IMR-90 (cell line): ENCODE results near the gene ABHD5. TPM values are rescaled to one million over a fixed set of nuclear protein-coding genes. Genes with fewer than 3 reads are reported as not detected.

Experiments
- ATAC-seq: fragments of 200-7000 bp; cut with Tn5 transposase; 2 replicates; pipeline ENCODE4 v1.9.1; 2020; ENCODE audit warnings: low read depth, mild to moderate bottlenecking, moderate library complexity
- BruUV-seq: library from RNA; stranded (reverse); fragments of 400-500 nt; replicated peaks from 2 replicates; lab custom pipeline; 2021; lab: Mats Ljungman, UMichigan
- CTCF ChIA-PET: fragments of 300-600 bp; formaldehyde crosslinking; extraction: SDS; loops from one replicate; lab custom pipeline; 2021; ENCODE audit warnings: antibody characterized with exemption; lab: Yijun Ruan, JAX
- POLR2A ChIA-PET: fragments of 300-600 bp; sonication (Branson Sonifier 250); formaldehyde crosslinking; loops from one replicate; lab custom pipeline; 2022; ENCODE audit warnings: antibody characterized with exemption; ENCODE audit not compliant: unreplicated experiment; lab: Charles Lee
- DNase-seq: peaks from one replicate; pipeline ENCODE4 v3.0.0; 2013
- H2AFZ ChIP-seq: replicated peaks from 2 replicates; pipeline ENCODE3; 2013; ENCODE audit warnings: low read length, mild to moderate bottlenecking; ENCODE audit not compliant: poor library complexity
- H2AK5ac ChIP-seq: 2 replicates; pipeline ENCODE4 v1.6.1; 2013; ENCODE audit warnings: low read depth, low read length, inconsistent platforms
- H2AK9ac ChIP-seq: replicated peaks from 2 replicates; pipeline ENCODE3; 2013; ENCODE audit warnings: mild to moderate bottlenecking, low read depth, low read length, moderate library complexity; ENCODE audit not compliant: poor library complexity
- H2BK120ac ChIP-seq: 2 replicates; pipeline ENCODE4 v1.6.1; 2013; ENCODE audit warnings: low read depth, low read length, inconsistent platforms
- H2BK15ac ChIP-seq: 3 replicates; pipeline ENCODE4 v1.6.1; 2013; ENCODE audit warnings: low read depth, low read length, inconsistent platforms
- H2BK20ac ChIP-seq: 2 replicates; pipeline ENCODE4 v1.6.1; 2013; ENCODE audit warnings: low read depth, mild to moderate bottlenecking, inconsistent platforms, low read length, moderate library complexity
- H2BK5ac ChIP-seq: 2 replicates; pipeline ENCODE4 v1.6.1; 2013; ENCODE audit warnings: mild to moderate bottlenecking, low read depth, low read length, inconsistent platforms; ENCODE audit not compliant: poor library complexity, severe bottlenecking
- H3K14ac ChIP-seq: replicated peaks from 2 replicates; pipeline ENCODE4 v1.6.1; 2013; ENCODE audit warnings: low read depth, low read length, inconsistent platforms
- H3K18ac ChIP-seq: 2 replicates; pipeline ENCODE4 v1.6.1; 2013; ENCODE audit warnings: low read depth, low read length, control low read depth
- H3K23ac ChIP-seq: 2 replicates; pipeline ENCODE4 v1.6.1; 2013; ENCODE audit warnings: low read depth, low read length, inconsistent platforms
- H3K27ac ChIP-seq: 2 replicates; pipeline ENCODE4 v1.5.1; 2013; ENCODE audit warnings: mild to moderate bottlenecking, control low read depth, low read length; ENCODE audit not compliant: insufficient read depth
- H3K27me3 ChIP-seq: 2 replicates; pipeline ENCODE4 v1.6.1; 2013; ENCODE audit warnings: low read length; ENCODE audit not compliant: control insufficient read depth, insufficient read depth
- H3K36me3 ChIP-seq: 2 replicates; pipeline ENCODE4 v1.6.1; 2013; ENCODE audit warnings: low read length, mixed read lengths; ENCODE audit not compliant: control insufficient read depth, insufficient read depth
- H3K4ac ChIP-seq: 2 replicates; pipeline ENCODE4 v1.6.1; 2013; ENCODE audit warnings: low read depth, low read length, inconsistent platforms
- H3K4me1 ChIP-seq: 2 replicates; pipeline ENCODE4 v1.6.1; 2013; ENCODE audit warnings: low read length, mixed read lengths; ENCODE audit not compliant: control insufficient read depth, insufficient read depth
- H3K4me2 ChIP-seq: 2 replicates; pipeline ENCODE4 v1.6.1; 2013; ENCODE audit warnings: low read depth, mild to moderate bottlenecking, control low read depth, low read length, moderate library complexity
- H3K4me3 ChIP-seq: 2 replicates; pipeline ENCODE4 v1.5.1; 2013; ENCODE audit warnings: low read depth, mild to moderate bottlenecking, control low read depth, low read length, moderate library complexity; ENCODE audit not compliant: insufficient read depth
- H3K56ac ChIP-seq: 2 replicates; pipeline ENCODE4 v1.6.1; 2013; ENCODE audit warnings: low read length, inconsistent platforms; ENCODE audit not compliant: insufficient read depth; ENCODE audit errors: extremely low read depth
- H3K79me1 ChIP-seq, 2 experiments: 2 replicates each; pipeline ENCODE4 v1.6.1; 2013; ENCODE audit warnings: low read length in 2 of 2, inconsistent platforms in 1 of 2, low read depth in 1 of 2
- H3K9ac ChIP-seq: 2 replicates; pipeline ENCODE4 v1.6.1; 2013; ENCODE audit warnings: low read depth, low read length, control low read depth
- H3K9me1 ChIP-seq: 2 replicates; pipeline ENCODE4 v1.6.1; 2013; ENCODE audit warnings: low read length, inconsistent platforms; ENCODE audit not compliant: insufficient read depth
- H3K9me3 ChIP-seq: 2 replicates; pipeline ENCODE4 v1.6.1; 2013; ENCODE audit warnings: low read length; ENCODE audit not compliant: control insufficient read depth, insufficient read depth
- H4K20me1 ChIP-seq: 2 replicates; pipeline ENCODE4 v1.6.1; 2013; ENCODE audit warnings: low read length, inconsistent platforms; ENCODE audit not compliant: insufficient read depth
- H4K5ac ChIP-seq: 2 replicates; pipeline ENCODE4 v1.6.1; 2013; ENCODE audit warnings: mild to moderate bottlenecking, low read depth, low read length, control low read depth
- H4K8ac ChIP-seq, 2 experiments: 2 replicates each; pipeline ENCODE4 v1.6.1; 2013; ENCODE audit warnings: low read depth in 2 of 2, low read length in 2 of 2, control low read depth in 1 of 2, inconsistent platforms in 1 of 2
- H4K91ac ChIP-seq: 2 replicates; pipeline ENCODE4 v1.6.1; 2013; ENCODE audit warnings: low read depth, low read length, inconsistent platforms; ENCODE audit not compliant: insufficient read depth
- BHLHE40 ChIP-seq: fragments of 150-350 bp; IDR thresholded peaks from 2 replicates; pipeline ENCODE4 v1.6.1; 2016; ENCODE audit warnings: mild to moderate bottlenecking, low read depth, low read length
- CEBPB ChIP-seq: IDR thresholded peaks from 2 replicates; pipeline ENCODE4 v1.6.1; 2012; ENCODE audit warnings: low read depth, low read length, improper control_type of control experiment
- CHD1 ChIP-seq: IDR thresholded peaks from 2 replicates; pipeline ENCODE4 v1.6.1; 2012; ENCODE audit warnings: low read depth, low read length, improper control_type of control experiment
- FOS ChIP-seq: fragments of 150-350 bp; IDR thresholded peaks from 2 replicates; pipeline ENCODE4 v1.6.1; 2016; ENCODE audit warnings: low read depth, low read length
- MAFK ChIP-seq: IDR thresholded peaks from 2 replicates; pipeline ENCODE4 v1.6.1; 2012; ENCODE audit warnings: low read depth, low read length, improper control_type of control experiment
- MAZ ChIP-seq: IDR thresholded peaks from 2 replicates; pipeline ENCODE4 v1.6.1; 2012; ENCODE audit warnings: low read depth, mild to moderate bottlenecking, low read length, improper control_type of control experiment, moderate library complexity, borderline replicate concordance
- MXI1 ChIP-seq: IDR thresholded peaks from 2 replicates; pipeline ENCODE4 v1.6.1; 2012; ENCODE audit warnings: low read depth, mild to moderate bottlenecking, low read length, moderate library complexity, borderline replicate concordance
- NFE2L2 ChIP-seq: fragments of 150-350 bp; IDR thresholded peaks from 2 replicates; pipeline ENCODE4 v1.6.1; 2016; ENCODE audit warnings: low read depth, mild to moderate bottlenecking, low read length
- POLR2A ChIP-seq: IDR thresholded peaks from 2 replicates; pipeline ENCODE4 v1.6.1; 2012; ENCODE audit warnings: mild to moderate bottlenecking, low read depth, low read length
- RAD21 ChIP-seq: IDR thresholded peaks from 2 replicates; pipeline ENCODE4 v1.6.1; 2012; ENCODE audit warnings: low read length, improper control_type of control experiment
- RCOR1 ChIP-seq: IDR thresholded peaks from 2 replicates; pipeline ENCODE4 v1.6.1; 2012; ENCODE audit warnings: mild to moderate bottlenecking, low read length, improper control_type of control experiment; ENCODE audit not compliant: insufficient replicate concordance
- RFX5 ChIP-seq: IDR thresholded peaks from 2 replicates; pipeline ENCODE4 v1.8.0; 2012; ENCODE audit warnings: low read depth, mild to moderate bottlenecking, low read length, moderate library complexity
- SMC3 ChIP-seq: fragments of 150-350 bp; IDR thresholded peaks from 2 replicates; pipeline ENCODE4 v1.6.1; 2016; ENCODE audit warnings: low read depth, mild to moderate bottlenecking, antibody characterized with exemption, low read length, moderate library complexity
- dilution Hi-C: fragments of 300-500 bp; cut with HindIII; formaldehyde crosslinking; loops from one replicate; pipeline ENCODE4 v1.14.3; 2018; ENCODE audit warnings: low sequenced_read_pairs; ENCODE audit not compliant: unreplicated experiment
- in situ Hi-C: fragments of 300-500 bp; cut with MboI; formaldehyde crosslinking; loops from 3 replicates; pipeline ENCODE4 v1.14.3; 2019; ENCODE audit warnings: low sequenced_read_pairs, inconsistent platforms, mixed read lengths
- intact Hi-C: fragments of 100-400 bp; cut with micrococcal nuclease; formaldehyde crosslinking; loops from 2 replicates; pipeline ENCODE4 v1.10.0; 2022
- polyA plus RNA-seq, 3 experiments: library from polyadenylated mRNA; depleted of rRNA; stranded (reverse); fragments of >200 nt; gene quantifications; 2 replicates each; pipeline ENCODE4 v1.2.3, GENCODE V29; 2012; ENCODE audit warnings: low replicate concordance in 1 of 3
- total RNA-seq: library from RNA; depleted of rRNA; stranded (reverse); fragments of >200 nt; gene quantifications from 2 replicates; pipeline ENCODE4 v1.2.3, GENCODE V29; 2012
- TF ChIP-seq, protein P1 (sequence below): fragments of 150-350 bp; IDR thresholded peaks from 2 replicates; pipeline ENCODE4 v1.6.1; 2016; ENCODE audit warnings: low read depth, mild to moderate bottlenecking, low read length, moderate library complexity, borderline replicate concordance
- TF ChIP-seq, protein P2 (sequence below): fragments of 150-350 bp; IDR thresholded peaks from 2 replicates; pipeline ENCODE4 v1.6.1; 2017; ENCODE audit warnings: mild to moderate bottlenecking, antibody characterized with exemption, low read length, low read depth
- TF ChIP-seq, protein P3 (sequence below): conservative IDR thresholded peaks from 2 replicates; pipeline ENCODE4 v1.5.1; 2012; ENCODE audit warnings: mild to moderate bottlenecking, low read depth, low read length, improper control_type of control experiment

The ABHD5 gene
- total and polyA plus RNA-seq, 2 of the 4 experiments (the other 2 are of a cell fraction), result 15.8 to 33.2 TPM

DNA sequence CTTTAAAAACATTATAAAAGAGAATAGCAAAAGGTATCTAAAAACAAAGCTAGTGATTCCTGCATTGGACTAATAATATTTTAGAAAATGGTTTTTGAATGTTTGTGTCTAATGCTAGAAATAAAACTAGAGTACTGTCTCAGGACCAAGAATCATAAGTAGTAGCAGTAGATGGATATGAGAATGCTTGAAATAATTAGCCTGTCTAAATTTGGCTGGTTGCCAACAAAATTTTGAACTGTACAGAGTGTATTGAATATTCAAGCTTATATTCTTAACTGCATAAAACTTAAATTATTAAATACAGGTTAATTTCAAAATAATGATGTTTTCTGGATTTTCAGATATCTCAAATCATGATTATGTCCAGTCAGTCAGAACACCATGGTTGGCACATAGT lies 14.0 kb downstream of the ABHD5 start:
- H4K8ac ChIP-seq, result no peak overlapping the region
- H2BK15ac ChIP-seq, result no peak overlapping the region
- no peak overlapping the region for H4K5ac ChIP-seq
- no peak overlapping the region for H3K9ac ChIP-seq
- no TSS peak for BruUV-seq
- no peak overlapping the region for H2AFZ ChIP-seq
- no peak for DNase-seq
- in situ Hi-C loops (no loop called here), dilution Hi-C loops (no loop called here), intact Hi-C loops (no loop called here)
- TF ChIP-seq, protein P1, sequence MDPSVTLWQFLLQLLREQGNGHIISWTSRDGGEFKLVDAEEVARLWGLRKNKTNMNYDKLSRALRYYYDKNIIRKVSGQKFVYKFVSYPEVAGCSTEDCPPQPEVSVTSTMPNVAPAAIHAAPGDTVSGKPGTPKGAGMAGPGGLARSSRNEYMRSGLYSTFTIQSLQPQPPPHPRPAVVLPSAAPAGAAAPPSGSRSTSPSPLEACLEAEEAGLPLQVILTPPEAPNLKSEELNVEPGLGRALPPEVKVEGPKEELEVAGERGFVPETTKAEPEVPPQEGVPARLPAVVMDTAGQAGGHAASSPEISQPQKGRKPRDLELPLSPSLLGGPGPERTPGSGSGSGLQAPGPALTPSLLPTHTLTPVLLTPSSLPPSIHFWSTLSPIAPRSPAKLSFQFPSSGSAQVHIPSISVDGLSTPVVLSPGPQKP, result no peak
- no peak for TF ChIP-seq RAD21
- TF ChIP-seq CHD1, result no peak
- no peak for TF ChIP-seq MAFK
- TF ChIP-seq MAZ, result no peak
- no peak for TF ChIP-seq POLR2A
- TF ChIP-seq, protein P2, sequence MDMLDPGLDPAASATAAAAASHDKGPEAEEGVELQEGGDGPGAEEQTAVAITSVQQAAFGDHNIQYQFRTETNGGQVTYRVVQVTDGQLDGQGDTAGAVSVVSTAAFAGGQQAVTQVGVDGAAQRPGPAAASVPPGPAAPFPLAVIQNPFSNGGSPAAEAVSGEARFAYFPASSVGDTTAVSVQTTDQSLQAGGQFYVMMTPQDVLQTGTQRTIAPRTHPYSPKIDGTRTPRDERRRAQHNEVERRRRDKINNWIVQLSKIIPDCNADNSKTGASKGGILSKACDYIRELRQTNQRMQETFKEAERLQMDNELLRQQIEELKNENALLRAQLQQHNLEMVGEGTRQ, result no peak
- TF ChIP-seq NFE2L2, result no peak
- no peak for TF ChIP-seq FOS
- no peak for TF ChIP-seq BHLHE40
- TF ChIP-seq, protein P3, sequence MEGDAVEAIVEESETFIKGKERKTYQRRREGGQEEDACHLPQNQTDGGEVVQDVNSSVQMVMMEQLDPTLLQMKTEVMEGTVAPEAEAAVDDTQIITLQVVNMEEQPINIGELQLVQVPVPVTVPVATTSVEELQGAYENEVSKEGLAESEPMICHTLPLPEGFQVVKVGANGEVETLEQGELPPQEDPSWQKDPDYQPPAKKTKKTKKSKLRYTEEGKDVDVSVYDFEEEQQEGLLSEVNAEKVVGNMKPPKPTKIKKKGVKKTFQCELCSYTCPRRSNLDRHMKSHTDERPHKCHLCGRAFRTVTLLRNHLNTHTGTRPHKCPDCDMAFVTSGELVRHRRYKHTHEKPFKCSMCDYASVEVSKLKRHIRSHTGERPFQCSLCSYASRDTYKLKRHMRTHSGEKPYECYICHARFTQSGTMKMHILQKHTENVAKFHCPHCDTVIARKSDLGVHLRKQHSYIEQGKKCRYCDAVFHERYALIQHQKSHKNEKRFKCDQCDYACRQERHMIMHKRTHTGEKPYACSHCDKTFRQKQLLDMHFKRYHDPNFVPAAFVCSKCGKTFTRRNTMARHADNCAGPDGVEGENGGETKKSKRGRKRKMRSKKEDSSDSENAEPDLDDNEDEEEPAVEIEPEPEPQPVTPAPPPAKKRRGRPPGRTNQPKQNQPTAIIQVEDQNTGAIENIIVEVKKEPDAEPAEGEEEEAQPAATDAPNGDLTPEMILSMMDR, result no peak
- TF ChIP-seq CEBPB, result no peak
- no peak for TF ChIP-seq RFX5
- TF ChIP-seq RCOR1, result no peak
- no peak for TF ChIP-seq MXI1
- no peak for TF ChIP-seq SMC3
- H4K91ac ChIP-seq, result no peak overlapping the region
- no peak overlapping the region for H2BK120ac ChIP-seq
- no peak overlapping the region for H3K56ac ChIP-seq
- H3K9me1 ChIP-seq, result no peaks in the 10 kb centered on the region
- H3K23ac ChIP-seq, result no peak overlapping the region
- H3K4ac ChIP-seq, result no peak overlapping the region
- ATAC-seq, result no peak
- H2BK20ac ChIP-seq, result no peak overlapping the region
- no peak overlapping the region for H3K18ac ChIP-seq
- H2AK9ac ChIP-seq, result no peak overlapping the region
- H3K4me1 ChIP-seq, result peaks cover 10% of the 10 kb centered on the region
- ChIA-PET POLR2A (no interaction called here), CTCF (no interaction called here)
- H3K14ac ChIP-seq, result no peak overlapping the region
- no peak overlapping the region for H3K4me2 ChIP-seq
- H4K20me1 ChIP-seq, result no peaks in the 10 kb centered on the region
- H3K27me3 ChIP-seq, result no peaks in the 10 kb centered on the region
- H2BK5ac ChIP-seq, result no peak overlapping the region
- H3K4me3 ChIP-seq, result no peak overlapping the region
- H3K36me3 ChIP-seq, result peaks cover 30% of the 10 kb centered on the region
- H3K9me3 ChIP-seq, result no peaks in the 10 kb centered on the region
- H3K79me1 ChIP-seq, result peaks cover 7 to 15% of the 10 kb centered on the region in 2 experiments; a peak in 3 of 4 replicates
- no peak overlapping the region for H2AK5ac ChIP-seq
- H3K27ac ChIP-seq, result no peak overlapping the region
